WTC11 (cell line): ENCODE measurements around the gene AKR1B15. TPM values are rescaled to one million over a fixed set of nuclear protein-coding genes. Genes with fewer than 3 reads are reported as not detected.

Source experiments
- ATAC-seq: fragments of 200-7000 bp; cut with Tn5 transposase; 2 replicates; pipeline ENCODE4 v1.10.0; 2021; ENCODE audit warnings: mild to moderate bottlenecking, moderate library complexity
- Bru-seq: library from RNA; stranded (reverse); fragments of 400-500 nt; gene quantifications from one replicate; lab custom pipeline; 2021; lab: Mats Ljungman, UMichigan
- CTCF ChIA-PET: fragments of 300-600 bp; sonication (Branson Sonifier 250); formaldehyde crosslinking; loops from one replicate; lab custom pipeline; 2021; ENCODE audit warnings: antibody characterized with exemption; lab: Charles Lee
- POLR2A ChIA-PET: fragments of 350-600 bp; sonication (Branson Sonifier 250); formaldehyde crosslinking; loops from one replicate; lab custom pipeline; 2021; ENCODE audit warnings: antibody characterized with exemption; lab: Charles Lee
- DNase-seq: peaks from one replicate; pipeline ENCODE4 v3.0.0; 2021; ENCODE audit warnings: low spot score
- H3K27ac Mint-ChIP-seq: 2 replicates; pipeline ENCODE4 v1.8.0; 2021; ENCODE audit warnings: mixed read lengths
- H3K27me3 Mint-ChIP-seq: 2 replicates; pipeline ENCODE4 v1.8.0; 2021; ENCODE audit warnings: low read depth, mild to moderate bottlenecking, moderate library complexity, mixed read lengths
- H3K36me3 Mint-ChIP-seq: 2 replicates; pipeline ENCODE4 v1.8.0; 2021; ENCODE audit warnings: mixed read lengths
- H3K4me1 Mint-ChIP-seq: 2 replicates; pipeline ENCODE4 v1.8.0; 2022; ENCODE audit warnings: mixed read lengths
- H3K4me3 Mint-ChIP-seq: 2 replicates; pipeline ENCODE4 v1.8.0; 2021; ENCODE audit warnings: mild to moderate bottlenecking, moderate library complexity, mixed read lengths
- H3K9me3 Mint-ChIP-seq: 2 replicates; pipeline ENCODE4 v1.8.0; 2021; ENCODE audit warnings: mixed read lengths
- CREB1 ChIP-seq: sonication (generic); formaldehyde crosslinking; IDR thresholded peaks from 2 replicates; pipeline ENCODE4 v1.8.0; 2023; ENCODE audit warnings: mild to moderate bottlenecking, missing genetic modification reagents
- EMX1 ChIP-seq: fragments of 250-450 bp; sonication (Bioruptor Pico); IDR thresholded peaks from 2 replicates; pipeline ENCODE4 v1.8.0; 2021; ENCODE audit warnings: mild to moderate bottlenecking
- FOXJ3 ChIP-seq: sonication (generic); formaldehyde crosslinking; IDR thresholded peaks from 2 replicates; pipeline ENCODE4 v1.9.0; 2021; ENCODE audit warnings: missing genetic modification reagents, mild to moderate bottlenecking, borderline replicate concordance
- GABPB1 ChIP-seq: sonication (generic); formaldehyde crosslinking; IDR thresholded peaks from 2 replicates; pipeline ENCODE4 v1.8.1; 2023; ENCODE audit warnings: mild to moderate bottlenecking, missing genetic modification reagents
- JAZF1 ChIP-seq: fragments of 250-450 bp; sonication (Bioruptor Pico); IDR thresholded peaks from 2 replicates; pipeline ENCODE4 v1.9.0; 2021; ENCODE audit warnings: moderate library complexity, mild to moderate bottlenecking, inconsistent platforms
- NR2C2 ChIP-seq: sonication (generic); formaldehyde crosslinking; IDR thresholded peaks from 2 replicates; pipeline ENCODE4 v1.8.0; 2022; ENCODE audit warnings: mild to moderate bottlenecking, missing genetic modification reagents
- PREB ChIP-seq: sonication (generic); formaldehyde crosslinking; IDR thresholded peaks from 2 replicates; pipeline ENCODE4 v1.8.1; 2022; ENCODE audit warnings: mild to moderate bottlenecking, missing genetic modification reagents, moderate library complexity, borderline replicate concordance
- RELA ChIP-seq: sonication (generic); formaldehyde crosslinking; IDR thresholded peaks from 2 replicates; pipeline ENCODE4 v1.8.1; 2022; ENCODE audit warnings: missing genetic modification reagents, mild to moderate bottlenecking, borderline replicate concordance
- STAT6 ChIP-seq: sonication (generic); formaldehyde crosslinking; conservative IDR thresholded peaks from 2 replicates; pipeline ENCODE4 v1.8.1; 2023; ENCODE audit warnings: mild to moderate bottlenecking, low read depth, missing genetic modification reagents, moderate library complexity
- TEAD4 ChIP-seq: sonication (generic); formaldehyde crosslinking; IDR thresholded peaks from 2 replicates; pipeline ENCODE4 v1.8.0; 2022; ENCODE audit warnings: mild to moderate bottlenecking, missing genetic modification reagents
- USF1 ChIP-seq: sonication (generic); formaldehyde crosslinking; IDR thresholded peaks from 2 replicates; pipeline ENCODE4 v1.8.0; 2022; ENCODE audit warnings: mild to moderate bottlenecking, missing genetic modification reagents
- ZBTB43 ChIP-seq: sonication (generic); formaldehyde crosslinking; IDR thresholded peaks from 2 replicates; pipeline ENCODE4 v1.8.1; 2023; ENCODE audit warnings: mild to moderate bottlenecking, missing genetic modification reagents
- ZNF396 ChIP-seq: fragments of 250-450 bp; sonication (Bioruptor Pico); IDR thresholded peaks from 2 replicates; pipeline ENCODE4 v1.8.0; 2021; ENCODE audit warnings: mild to moderate bottlenecking, moderate library complexity, borderline replicate concordance
- long read RNA-seq, 3 experiments: library from RNA in 1 of 3; library from capped mRNA in 1 of 3; library from polyadenylated mRNA in 1 of 3; unstranded in 2 of 3; stranded (forward) in 1 of 3; transcript quantifications; one replicate each; pipeline ENCODE4 v2.0.0, GENCODE V29; 2021
- total RNA-seq: library from RNA; stranded (reverse); gene quantifications from 3 replicates; pipeline ENCODE4 v1.2.3, GENCODE V29; 2021
- TF ChIP-seq, protein P1 (sequence below): sonication (generic); formaldehyde crosslinking; IDR thresholded peaks from 2 replicates; pipeline ENCODE4 v1.8.1; 2023; ENCODE audit warnings: mild to moderate bottlenecking, missing genetic modification reagents, moderate library complexity
- TF ChIP-seq, protein P2 (sequence below): sonication (generic); formaldehyde crosslinking; IDR thresholded peaks from 2 replicates; pipeline ENCODE4 v1.8.0; 2023; ENCODE audit warnings: mild to moderate bottlenecking, missing genetic modification reagents
- TF ChIP-seq, protein P3 (sequence below): sonication (generic); formaldehyde crosslinking; IDR thresholded peaks from 2 replicates; pipeline ENCODE4 v1.8.0; 2022; ENCODE audit warnings: mild to moderate bottlenecking, missing genetic modification reagents

AKR1B15 gene
- not detected in 3 replicates for total RNA-seq
- Bru-seq, nascent RNA: percentile 12 among the genes with signal in this experiment
- long read RNA-seq, experiment 1, partial matches to known transcripts: 0 of 1 reads
- long read RNA-seq, experiment 1, other reads (novel, unspliced or antisense): 1 of 1 reads
- long read RNA-seq, experiment 2: 0 reads
- long read RNA-seq, experiment 3: 0 reads

GRCh38 chr7:134548877-134549276, at the start of gene AKR1B15:
TSS of gene AKR1B15 (plus strand) at chr7:134549110. CDS start at chr7:134564620, 15,510 bp downstream.
- ATAC-seq: no peak
- no peaks in the 10 kb centered on the region; the same call in 1 of the 2 replicates for H3K27me3 Mint-ChIP-seq
- no peak for TF ChIP-seq TEAD4
- TF ChIP-seq CREB1 (CRISPR knock-in tag): no peak
- TF ChIP-seq, all 79 proteins: peak for 0
- peak within 1 kb of the TSS; percentile 1; the same call in 1 of the 2 replicates for H3K27ac Mint-ChIP-seq
- H3K4me3 Mint-ChIP-seq: peak within 1 kb of the TSS; percentile 73
- ChIA-PET CTCF (interaction anchor here (0.8 to 5.7 kb wide), 8 partner anchors 21 to 232 kb away, joined by 3 to 57 read pairs (median 6); partner anchors contain the start of genes AKR1B10 and SLC35B4), POLR2A (no interaction called here)
- DNase-seq: no peak
- H3K36me3 Mint-ChIP-seq: no peaks in the 10 kb centered on the region
- H3K9me3 Mint-ChIP-seq: peaks cover 3% of the 10 kb centered on the region; the same call in 1 of the 2 replicates
- H3K4me1 Mint-ChIP-seq: peaks cover 40% of the 10 kb centered on the region

DNA sequence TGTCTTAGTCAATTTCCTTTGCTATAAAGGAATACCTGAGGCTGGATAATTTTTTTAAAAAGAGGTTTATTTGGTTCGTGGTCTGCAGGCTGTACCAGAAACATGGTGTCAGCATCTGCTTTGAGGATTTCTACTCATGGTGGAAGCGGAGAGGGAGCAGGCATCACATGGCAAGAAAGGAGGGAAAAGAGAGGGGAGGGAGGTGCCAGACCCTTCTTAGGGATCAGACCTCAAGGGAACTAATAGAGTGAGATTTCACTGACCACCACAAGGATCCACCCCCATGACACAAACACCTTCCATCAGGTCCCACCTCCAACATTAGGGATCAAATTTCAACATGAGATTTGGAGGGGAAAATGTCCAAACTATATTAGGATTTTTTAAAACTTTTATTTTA, 48.5 kb upstream of the AKR1B15 start:
- ChIA-PET CTCF (interaction anchor here (0.6 to 1.0 kb wide), 2 partner anchors 14 to 476 kb away, joined by 3 to 5 read pairs; no protein-coding TSS in a partner anchor), POLR2A (no interaction called here)
- no peak for DNase-seq
- Mint-ChIP-seq H3K4me3 (no peak overlapping the region), H3K9me3 (no peaks in the 10 kb centered on the region), H3K36me3 (no peaks in the 10 kb centered on the region), H3K27me3 (no peaks in the 10 kb centered on the region; the same call in 1 of the 2 replicates), H3K27ac (no peak overlapping the region), H3K4me1 (0 out of 2 replicates have a peak, but pooled peaks cover 3% of the 10 kb centered on the region)
- ATAC-seq: peak; percentile 81
- TF ChIP-seq STAT6 (CRISPR knock-in tag): no peak
- TF ChIP-seq JAZF1: no peak
- TF ChIP-seq ZBTB43 (CRISPR knock-in tag): no peak
- TF ChIP-seq PREB (CRISPR knock-in tag): no peak
- TF ChIP-seq, protein P1, sequence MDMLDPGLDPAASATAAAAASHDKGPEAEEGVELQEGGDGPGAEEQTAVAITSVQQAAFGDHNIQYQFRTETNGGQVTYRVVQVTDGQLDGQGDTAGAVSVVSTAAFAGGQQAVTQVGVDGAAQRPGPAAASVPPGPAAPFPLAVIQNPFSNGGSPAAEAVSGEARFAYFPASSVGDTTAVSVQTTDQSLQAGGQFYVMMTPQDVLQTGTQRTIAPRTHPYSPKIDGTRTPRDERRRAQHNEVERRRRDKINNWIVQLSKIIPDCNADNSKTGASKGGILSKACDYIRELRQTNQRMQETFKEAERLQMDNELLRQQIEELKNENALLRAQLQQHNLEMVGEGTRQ (CRISPR knock-in tag): no peak
- TF ChIP-seq EMX1 (CRISPR knock-in tag): no peak
- no peak for TF ChIP-seq NR2C2 (CRISPR knock-in tag)
- TF ChIP-seq, protein P2, sequence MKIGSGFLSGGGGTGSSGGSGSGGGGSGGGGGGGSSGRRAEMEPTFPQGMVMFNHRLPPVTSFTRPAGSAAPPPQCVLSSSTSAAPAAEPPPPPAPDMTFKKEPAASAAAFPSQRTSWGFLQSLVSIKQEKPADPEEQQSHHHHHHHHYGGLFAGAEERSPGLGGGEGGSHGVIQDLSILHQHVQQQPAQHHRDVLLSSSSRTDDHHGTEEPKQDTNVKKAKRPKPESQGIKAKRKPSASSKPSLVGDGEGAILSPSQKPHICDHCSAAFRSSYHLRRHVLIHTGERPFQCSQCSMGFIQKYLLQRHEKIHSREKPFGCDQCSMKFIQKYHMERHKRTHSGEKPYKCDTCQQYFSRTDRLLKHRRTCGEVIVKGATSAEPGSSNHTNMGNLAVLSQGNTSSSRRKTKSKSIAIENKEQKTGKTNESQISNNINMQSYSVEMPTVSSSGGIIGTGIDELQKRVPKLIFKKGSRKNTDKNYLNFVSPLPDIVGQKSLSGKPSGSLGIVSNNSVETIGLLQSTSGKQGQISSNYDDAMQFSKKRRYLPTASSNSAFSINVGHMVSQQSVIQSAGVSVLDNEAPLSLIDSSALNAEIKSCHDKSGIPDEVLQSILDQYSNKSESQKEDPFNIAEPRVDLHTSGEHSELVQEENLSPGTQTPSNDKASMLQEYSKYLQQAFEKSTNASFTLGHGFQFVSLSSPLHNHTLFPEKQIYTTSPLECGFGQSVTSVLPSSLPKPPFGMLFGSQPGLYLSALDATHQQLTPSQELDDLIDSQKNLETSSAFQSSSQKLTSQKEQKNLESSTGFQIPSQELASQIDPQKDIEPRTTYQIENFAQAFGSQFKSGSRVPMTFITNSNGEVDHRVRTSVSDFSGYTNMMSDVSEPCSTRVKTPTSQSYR (CRISPR knock-in tag): no peak
- no peak for TF ChIP-seq RELA (CRISPR knock-in tag)
- TF ChIP-seq USF1: no peak
- TF ChIP-seq, protein P3, sequence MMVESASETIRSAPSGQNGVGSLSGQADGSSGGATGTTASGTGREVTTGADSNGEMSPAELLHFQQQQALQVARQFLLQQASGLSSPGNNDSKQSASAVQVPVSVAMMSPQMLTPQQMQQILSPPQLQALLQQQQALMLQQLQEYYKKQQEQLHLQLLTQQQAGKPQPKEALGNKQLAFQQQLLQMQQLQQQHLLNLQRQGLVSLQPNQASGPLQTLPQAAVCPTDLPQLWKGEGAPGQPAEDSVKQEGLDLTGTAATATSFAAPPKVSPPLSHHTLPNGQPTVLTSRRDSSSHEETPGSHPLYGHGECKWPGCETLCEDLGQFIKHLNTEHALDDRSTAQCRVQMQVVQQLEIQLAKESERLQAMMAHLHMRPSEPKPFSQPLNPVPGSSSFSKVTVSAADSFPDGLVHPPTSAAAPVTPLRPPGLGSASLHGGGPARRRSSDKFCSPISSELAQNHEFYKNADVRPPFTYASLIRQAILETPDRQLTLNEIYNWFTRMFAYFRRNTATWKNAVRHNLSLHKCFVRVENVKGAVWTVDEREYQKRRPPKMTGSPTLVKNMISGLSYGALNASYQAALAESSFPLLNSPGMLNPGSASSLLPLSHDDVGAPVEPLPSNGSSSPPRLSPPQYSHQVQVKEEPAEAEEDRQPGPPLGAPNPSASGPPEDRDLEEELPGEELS: no peak
- TF ChIP-seq ZNF396 (CRISPR knock-in tag): no peak
- TF ChIP-seq FOXJ3 (CRISPR knock-in tag): no peak
- TF ChIP-seq GABPB1: no peak
